Upper lobe of left lung (tissue), 6 donors: ENCODE results near the gene TMEM269. TPM values are rescaled to one million over a fixed set of nuclear protein-coding genes. Genes with fewer than 3 reads are reported as not detected.

Source experiments
- ATAC-seq, 2 donors: fragments of 200-7000 bp; cut with Tn5 transposase; one replicate each; pipeline ENCODE4 v1.9.1; 2022; ENCODE audit warnings: mild to moderate bottlenecking in 2 of 2, moderate library complexity in 2 of 2; ENCODE audit not compliant: low FRiP score in 2 of 2
- DNase-seq, 2 donors: peaks; one replicate each; pipeline ENCODE4 v3.0.0-alpha.2; 2019 to 2020
- H3K27ac ChIP-seq, 4 donors: fragments of 200-600 bp; sonication (generic); one replicate each; pipeline ENCODE4 v1.5.1; 2016 to 2019
- H3K27me3 ChIP-seq, 4 donors: fragments of 200-600 bp; sonication (generic); one replicate each; pipeline ENCODE4 v1.5.1; 2017 to 2019
- H3K36me3 ChIP-seq, 4 donors: fragments of 200-600 bp; sonication (generic); one replicate each; pipeline ENCODE4 v1.5.1; 2016 to 2019
- H3K4me1 ChIP-seq, 4 donors: fragments of 200-600 bp; sonication (generic); one replicate each; pipeline ENCODE4 v1.5.1; 2018 to 2019
- H3K4me3 ChIP-seq, 4 donors: fragments of 200-600 bp; sonication (generic); one replicate each; pipeline ENCODE4 v1.5.1; 2017 to 2019; ENCODE audit warnings: mild to moderate bottlenecking in 2 of 4, moderate library complexity in 1 of 4
- H3K9me3 ChIP-seq, 4 donors: fragments of 200-600 bp; sonication (generic); one replicate each; pipeline ENCODE4 v1.5.1; 2018 to 2019
- CTCF ChIP-seq, 6 experiments: fragments of 450-650 bp in 4 of 6; fragments of 200-600 bp in 2 of 6; sonication (generic) in 2 of 6; IDR thresholded peaks; one replicate each; pipeline ENCODE4 v1.5.1; 2016 to 2019; ENCODE audit warnings: antibody characterized with exemption in 6 of 6
- EP300 ChIP-seq, 4 donors: sonication (generic); formaldehyde crosslinking; IDR thresholded peaks; one replicate each; pipeline ENCODE4 v1.5.1; 2017; ENCODE audit warnings: antibody characterized with exemption in 4 of 4, control low read depth in 2 of 4
- POLR2A ChIP-seq, 4 donors: fragments of 450-650 bp; IDR thresholded peaks; one replicate each; pipeline ENCODE4 v1.5.1; 2016 to 2017; ENCODE audit warnings: antibody characterized with exemption in 4 of 4, mild to moderate bottlenecking in 2 of 4
- POLR2AphosphoS5 ChIP-seq, 2 donors: sonication (generic); formaldehyde crosslinking; IDR thresholded peaks; one replicate each; pipeline ENCODE4 v1.5.1; 2017; ENCODE audit warnings: antibody characterized with exemption in 2 of 2
- WGBS, 2 donors: methylation state at CpG; one replicate each; pipeline ENCODE4 v1.1.5; 2017 to 2018; 5-methylcytosine and 5-hydroxymethylcytosine counted together
- total RNA-seq, 6 donors: library from RNA; depleted of rRNA in 4 of 6; stranded (reverse); fragments of >200 nt in 4 of 6; gene quantifications; one replicate each; pipeline versions ENCODE4 v1.1.0 to v1.2.1, GENCODE V29; 2016 to 2021
- donor health status: DM: no; HTN: no; CAD: no; lungs with moderate emphysema.
- donor health status: DM: no; HTN: yes; CAD: no; lungs with severe emphysema.

Gene TMEM269
- total RNA-seq, 6 donors from 2014 or later = 0.07 to 2.1 (median 0.14) TPM; not detected in 2

GRCh38 chr1:42737257-42737656 is 47.5 kb upstream of the TMEM269 start:
- Histone ChIP-seq H3K27me3 (no peaks in the 10 kb centered on the region), H3K9me3 (no peaks in the 10 kb centered on the region), H3K4me3 (no peak overlapping the region), H3K27ac (no peak overlapping the region), H3K4me1 (no peaks in the 10 kb centered on the region), H3K36me3 (no peaks in the 10 kb centered on the region)
- DNase-seq (peak in 1 of 2 donors; percentile 36), ATAC-seq (peak in 1 of 2 donors; percentile 31)
- 27 to 37% methylated on average over 3 to 5 of the region's 5 CpGs for WGBS, 2 donors
- TF ChIP-seq POLR2A (IDR thresholded peaks at IDR 0.05) (no peak), EP300 (IDR thresholded peaks at IDR 0.05) (no peak), CTCF (IDR thresholded peaks at IDR 0.05) (no peak), POLR2AphosphoS5 (IDR thresholded peaks at IDR 0.05) (no peak)

GRCh38 chr1:42737986-42738677 is 46.7 kb upstream of the TMEM269 start:
- Histone ChIP-seq H3K4me1 (no peaks in the 10 kb centered on the region), H3K9me3 (no peaks in the 10 kb centered on the region), H3K36me3 (no peaks in the 10 kb centered on the region), H3K27me3 (no peaks in the 10 kb centered on the region), H3K4me3 (no peak overlapping the region), H3K27ac (no peak overlapping the region)
- TF ChIP-seq POLR2A (IDR thresholded peaks at IDR 0.05) = no peak
- no peak for TF ChIP-seq CTCF (IDR thresholded peaks at IDR 0.05)
- TF ChIP-seq EP300 (IDR thresholded peaks at IDR 0.05) = no peak
- TF ChIP-seq POLR2AphosphoS5 (IDR thresholded peaks at IDR 0.05) = no peak
- no peak for ATAC-seq
- peak in 1 of 2 donors; percentile 63 for DNase-seq
- 77 to 90% methylated on average over 5 to 18 of the region's 21 CpGs for WGBS, 2 donors

GRCh38 chr1:42738678-42739226 is 46.0 kb upstream of the TMEM269 start:
- Histone ChIP-seq H3K9me3 (no peaks in the 10 kb centered on the region), H3K4me3 (no peak overlapping the region), H3K36me3 (no peaks in the 10 kb centered on the region), H3K27me3 (no peaks in the 10 kb centered on the region), H3K27ac (no peak overlapping the region), H3K4me1 (no peaks in the 10 kb centered on the region)
- ATAC-seq (no peak), DNase-seq (no peak)
- WGBS, 2 donors = 79 to 83% methylated on average over 4 to 7 of the region's 8 CpGs
- TF ChIP-seq POLR2AphosphoS5 (IDR thresholded peaks at IDR 0.05) (no peak), CTCF (IDR thresholded peaks at IDR 0.05) (no peak), POLR2A (IDR thresholded peaks at IDR 0.05) (no peak), EP300 (IDR thresholded peaks at IDR 0.05) (no peak)

- peak in 1 of 2 donors; percentile 74 for DNase-seq
- H3K27me3 ChIP-seq = no peaks in the 10 kb centered on the region
- no peaks in the 10 kb centered on the region for H3K9me3 ChIP-seq
- H3K4me3 ChIP-seq = no peak within 1 kb of the TSS
- no peaks in the 10 kb centered on the region for H3K36me3 ChIP-seq
- TF ChIP-seq CTCF (IDR thresholded peaks at IDR 0.05) = no peak
- no peak for TF ChIP-seq EP300 (IDR thresholded peaks at IDR 0.05)
- TF ChIP-seq POLR2AphosphoS5 (IDR thresholded peaks at IDR 0.05) = no peak
- TF ChIP-seq POLR2A (IDR thresholded peaks at IDR 0.05) = no peak
- 69 to 73% methylated on average over 13 to 27 of the region's 27 CpGs for WGBS, 2 donors
- ATAC-seq = no peak
- no peak within 1 kb of the TSS for H3K27ac ChIP-seq
- no peaks in the 10 kb centered on the region for H3K4me1 ChIP-seq
Measured at GRCh38 chr1:42739753-42740700, 44.8 kb upstream of the TMEM269 start, which contains the start of gene CLDN19. TSS of gene CLDN19 (minus strand) at chr1:42740236. CDS start at chr1:42740063, 173 bp downstream.
